B cell (primary cell): ENCODE measurements around the gene ZSCAN9. TPM values are rescaled to one million over a fixed set of nuclear protein-coding genes. Genes with fewer than 3 reads are reported as not detected.

Experiments used
- ATAC-seq: fragments of 200-7000 bp; cut with Tn5 transposase; one replicate; pipeline ENCODE4 v1.10.0; 2021; ENCODE audit warnings: low read depth, mild to moderate bottlenecking, moderate number of reproducible peaks, moderate library complexity
- CTCF ChIA-PET: fragments of 350-600 bp; sonication (Branson Sonifier 250); formaldehyde crosslinking; loops from one replicate; lab custom pipeline; 2021; ENCODE audit warnings: antibody characterized with exemption, inconsistent platforms; lab: Charles Lee
- POLR2A ChIA-PET: fragments of 350-600 bp; sonication (Branson Sonifier 250); formaldehyde crosslinking; loops from one replicate; lab custom pipeline; 2021; ENCODE audit warnings: antibody characterized with exemption; lab: Charles Lee
- DNase-seq: peaks from one replicate; pipeline ENCODE4 v3.0.0; 2013
- H2AFZ ChIP-seq: 2 replicates; pipeline ENCODE4 v1.6.1; 2012; ENCODE audit warnings: mild to moderate bottlenecking, low read depth, low read length; ENCODE audit not compliant: insufficient read depth, poor library complexity, severe bottlenecking
- H3K27ac ChIP-seq, 2 donors: 1 replicate in 1 of 2; 2 replicates in 1 of 2; pipeline ENCODE4 v1.5.1; 2012 to 2013; ENCODE audit warnings: low read length in 2 of 2, mild to moderate bottlenecking in 2 of 2, moderate library complexity in 1 of 2
- H3K27me3 ChIP-seq, 4 experiments: fragments of 200-600 bp in 1 of 4; sonication (generic) in 1 of 4; replicated peaks in 1 of 4; 1 replicate in 2 of 4; 2 replicates in 2 of 4; pipeline versions ENCODE4 v1.6.1 to v1.7.0; 2013 to 2016; ENCODE audit warnings: low read length in 3 of 4, mild to moderate bottlenecking in 2 of 4, mixed read lengths in 1 of 4, moderate library complexity in 1 of 4; ENCODE audit not compliant: insufficient read depth in 4 of 4, control insufficient read depth in 3 of 4; ENCODE audit errors: control extremely low read depth in 1 of 4
- H3K36me3 ChIP-seq, 2 experiments: replicated peaks in 1 of 2; 1 replicate in 1 of 2; 2 replicates in 1 of 2; pipeline versions ENCODE4 v1.6.1 to v1.7.1; 2013; ENCODE audit warnings: low read length in 1 of 2; ENCODE audit not compliant: insufficient read depth in 2 of 2, control insufficient read depth in 1 of 2; ENCODE audit errors: control extremely low read depth in 1 of 2, extremely low read depth in 1 of 2
- H3K4me1 ChIP-seq, 2 donors: fragments of 200-600 bp in 1 of 2; sonication (generic) in 1 of 2; 1 replicate in 1 of 2; 2 replicates in 1 of 2; pipeline versions ENCODE4 v1.5.1 to v1.6.1; 2013 to 2017; ENCODE audit warnings: low read length in 2 of 2; ENCODE audit not compliant: control insufficient read depth in 2 of 2, insufficient read depth in 2 of 2
- H3K4me2 ChIP-seq: replicated peaks from 2 replicates; pipeline ENCODE3; 2012; ENCODE audit warnings: mild to moderate bottlenecking, low read depth, low read length; ENCODE audit not compliant: poor library complexity, severe bottlenecking
- H3K4me3 ChIP-seq, 5 experiments: fragments of 200-600 bp in 1 of 5; sonication (generic) in 1 of 5; 1 replicate in 3 of 5; 2 replicates in 2 of 5; pipeline versions ENCODE4 v1.5.1 to v1.7.0; 2011 to 2016; ENCODE audit warnings: low read length in 4 of 5, mild to moderate bottlenecking in 4 of 5, low read depth in 2 of 5, control low read depth in 1 of 5, moderate library complexity in 1 of 5; ENCODE audit not compliant: insufficient read depth in 1 of 5; ENCODE audit errors: control extremely low read depth in 1 of 5, extremely low read depth in 1 of 5
- H3K79me2 ChIP-seq: fragments of 200-600 bp; sonication (generic); one replicate; pipeline ENCODE4 v1.6.0; 2016; ENCODE audit warnings: low read length; ENCODE audit not compliant: control insufficient read depth, insufficient read depth
- H3K9ac ChIP-seq: fragments of 200-600 bp; sonication (generic); 2 replicates; pipeline ENCODE4 v1.6.1; 2017; ENCODE audit warnings: mild to moderate bottlenecking, low read length, moderate library complexity
- H3K9me3 ChIP-seq, 3 donors: one replicate each; pipeline versions ENCODE4 v1.6.1 to v1.7.1; 2013; ENCODE audit warnings: low read length in 2 of 3; ENCODE audit not compliant: control insufficient read depth in 2 of 3, insufficient read depth in 1 of 3; ENCODE audit errors: control extremely low read depth in 1 of 3
- H4K20me1 ChIP-seq: 2 replicates; pipeline ENCODE4 v1.6.0; 2012; ENCODE audit warnings: mild to moderate bottlenecking, low read length; ENCODE audit not compliant: insufficient read depth, control insufficient read depth, poor library complexity, severe bottlenecking
- H3K27ac Mint-ChIP-seq: one replicate; pipeline ENCODE4 v1.8.0; 2021; ENCODE audit warnings: mixed read lengths
- H3K27me3 Mint-ChIP-seq: one replicate; pipeline ENCODE4 v1.8.0; 2021; ENCODE audit warnings: mixed read lengths
- H3K4me1 Mint-ChIP-seq: one replicate; pipeline ENCODE4 v1.8.0; 2021; ENCODE audit warnings: mixed read lengths
- H3K4me3 Mint-ChIP-seq: one replicate; pipeline ENCODE4 v1.8.0; 2021; ENCODE audit warnings: mixed read lengths
- H3K9me3 Mint-ChIP-seq: one replicate; pipeline ENCODE4 v1.8.0; 2022; ENCODE audit warnings: mixed read lengths; ENCODE audit not compliant: insufficient read depth
- EZH2 ChIP-seq: IDR thresholded peaks from 2 replicates; pipeline ENCODE4 v1.6.1; 2012; ENCODE audit warnings: borderline replicate concordance, low read depth, mild to moderate bottlenecking, moderate library complexity, low read length; ENCODE audit not compliant: insufficient read depth, poor library complexity, severe bottlenecking
- WGBS: methylation state at CpG from one replicate; pipeline ENCODE4 v1.1.5; 2013; ENCODE audit warnings: missing lambda C conversion rate; ENCODE audit not compliant: insufficient coverage; 5-methylcytosine and 5-hydroxymethylcytosine counted together
- intact Hi-C: fragments of 100-400 bp; cut with micrococcal nuclease; formaldehyde crosslinking; loops from one replicate; pipeline ENCODE4 v1.10.0; 2022
- polyA plus RNA-seq: library from polyadenylated mRNA; depleted of rRNA; stranded (reverse); fragments of >200 nt; gene quantifications from 2 replicates; pipeline ENCODE4 v1.2.3, GENCODE V29; 2012
- total RNA-seq, 2 donors: library from RNA; stranded (reverse); fragments of 120-200 nt in 1 of 2; gene quantifications; 1 replicate in 1 of 2; 2 replicates in 1 of 2; pipeline versions ENCODE4 v1.2.3 to v1.2.4, GENCODE V29; 2013 to 2022
- TF ChIP-seq, protein P1 (sequence below): fragments of 200-600 bp; IDR thresholded peaks from one replicate; pipeline ENCODE4 v1.8.0; 2022; ENCODE audit warnings: antibody characterized with exemption, mild to moderate bottlenecking

The ZSCAN9 gene
- total and polyA plus RNA-seq, 2 donors (not counting 1 experiment from before 2014, with no cell fraction given), result 14.7 to 29.8 TPM

GRCh38 chr6:28218312-28219248 lies 6.5 kb upstream of the ZSCAN9 start:
- H3K27me3 Mint-ChIP-seq, result peaks cover 54% of the 10 kb centered on the region
- peak overlapping the region; percentile 97 for H2AFZ ChIP-seq
- peak overlapping the region in 1 of 2 donors; percentile 17 for H3K27ac ChIP-seq

More at GRCh38 chr6:28218312-28219248, 6.5 kb upstream of the ZSCAN9 start:
- Histone ChIP-seq H3K79me2 (no peaks in the 10 kb centered on the region), H3K4me2 (peak overlapping the region; percentile 94), H3K9ac (peak overlapping the region; percentile 79), H3K27me3 (peaks cover 0 to 50% (median 35%) of the 10 kb centered on the region in 4 experiments), H4K20me1 (no peaks in the 10 kb centered on the region), H3K4me1 (peaks cover 5 to 6% of the 10 kb centered on the region in 2 donors), H3K9me3 (peaks cover 0 to 6% (median 2%) of the 10 kb centered on the region in 3 donors), H3K36me3 (no peaks in the 10 kb centered on the region), H3K4me3 (peak overlapping the region; percentile 32 to 79 (median 64))
- peak; percentile 78 for ATAC-seq
- peak overlapping the region; percentile 78 for H3K27ac Mint-ChIP-seq
- intact Hi-C loops, result loop anchor here (5.0 to 10.0 kb wide), 3 partner anchors 56 to 314 kb away; no protein-coding TSS in a partner anchor
- TF ChIP-seq EZH2, result no peak
- TF ChIP-seq, protein P1, sequence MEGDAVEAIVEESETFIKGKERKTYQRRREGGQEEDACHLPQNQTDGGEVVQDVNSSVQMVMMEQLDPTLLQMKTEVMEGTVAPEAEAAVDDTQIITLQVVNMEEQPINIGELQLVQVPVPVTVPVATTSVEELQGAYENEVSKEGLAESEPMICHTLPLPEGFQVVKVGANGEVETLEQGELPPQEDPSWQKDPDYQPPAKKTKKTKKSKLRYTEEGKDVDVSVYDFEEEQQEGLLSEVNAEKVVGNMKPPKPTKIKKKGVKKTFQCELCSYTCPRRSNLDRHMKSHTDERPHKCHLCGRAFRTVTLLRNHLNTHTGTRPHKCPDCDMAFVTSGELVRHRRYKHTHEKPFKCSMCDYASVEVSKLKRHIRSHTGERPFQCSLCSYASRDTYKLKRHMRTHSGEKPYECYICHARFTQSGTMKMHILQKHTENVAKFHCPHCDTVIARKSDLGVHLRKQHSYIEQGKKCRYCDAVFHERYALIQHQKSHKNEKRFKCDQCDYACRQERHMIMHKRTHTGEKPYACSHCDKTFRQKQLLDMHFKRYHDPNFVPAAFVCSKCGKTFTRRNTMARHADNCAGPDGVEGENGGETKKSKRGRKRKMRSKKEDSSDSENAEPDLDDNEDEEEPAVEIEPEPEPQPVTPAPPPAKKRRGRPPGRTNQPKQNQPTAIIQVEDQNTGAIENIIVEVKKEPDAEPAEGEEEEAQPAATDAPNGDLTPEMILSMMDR, result no peak
- DNase-seq, result peak; percentile 48
- WGBS, result 11% methylated on average over 35 of the region's 56 CpGs
- H3K9me3 Mint-ChIP-seq, result no peaks in the 10 kb centered on the region
- CTCF ChIA-PET, result interaction anchor here (0.6 to 1.7 kb wide), 3 partner anchors 137 to 1111 kb away, joined by 3 to 6 read pairs (median 3); no protein-coding TSS in a partner anchor
- peak overlapping the region; percentile 93 for H3K4me3 Mint-ChIP-seq
- POLR2A ChIA-PET, result interaction anchor here (0.6 to 1.8 kb wide), 3 partner anchors 77 to 1946 kb away, joined by 3 to 5 read pairs (median 4); partner anchors contain the start of gene ZKSCAN8
- H3K4me1 Mint-ChIP-seq, result peaks cover 6% of the 10 kb centered on the region
